ENCODE data around the gene CTPS1.

DNA sequence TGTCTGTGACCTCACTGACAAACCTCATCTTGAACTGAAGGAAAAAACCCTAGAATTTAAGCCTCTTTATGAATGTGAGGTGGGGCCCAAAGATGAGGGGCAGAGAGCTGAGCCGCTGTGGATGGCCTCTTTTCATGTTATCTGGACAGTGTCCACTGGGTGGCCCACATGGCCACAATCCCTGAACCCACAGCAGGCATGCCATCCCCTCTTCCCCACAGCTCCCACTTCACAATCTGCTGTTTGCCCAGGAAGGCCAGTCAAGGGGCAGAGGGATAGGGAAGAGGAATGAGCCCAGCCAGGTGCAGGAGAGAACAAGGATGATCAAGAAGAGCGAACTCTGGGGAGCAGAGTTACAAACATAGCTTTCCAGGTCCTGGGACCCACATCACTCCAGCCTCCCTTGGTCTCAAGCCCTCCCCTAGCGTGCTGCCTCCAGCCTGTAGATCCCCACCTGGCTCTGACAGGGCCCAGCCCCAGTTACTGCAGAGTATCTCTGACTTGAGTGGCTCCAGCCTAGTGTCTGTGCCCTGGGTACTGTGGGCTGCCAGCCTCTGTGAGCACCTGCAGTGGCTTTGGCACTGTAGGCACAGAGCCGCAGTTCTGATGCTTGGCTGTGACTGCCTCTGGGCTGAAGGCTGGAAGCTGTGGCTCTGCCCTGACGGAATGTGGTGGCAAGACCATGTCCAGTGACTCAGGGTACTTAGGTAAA is 43.9 kb downstream of the CTPS1 start:
- TF ChIP-seq POLR2A (IDR thresholded peaks at IDR 0.05), result no peak
- TF ChIP-seq, protein P1, sequence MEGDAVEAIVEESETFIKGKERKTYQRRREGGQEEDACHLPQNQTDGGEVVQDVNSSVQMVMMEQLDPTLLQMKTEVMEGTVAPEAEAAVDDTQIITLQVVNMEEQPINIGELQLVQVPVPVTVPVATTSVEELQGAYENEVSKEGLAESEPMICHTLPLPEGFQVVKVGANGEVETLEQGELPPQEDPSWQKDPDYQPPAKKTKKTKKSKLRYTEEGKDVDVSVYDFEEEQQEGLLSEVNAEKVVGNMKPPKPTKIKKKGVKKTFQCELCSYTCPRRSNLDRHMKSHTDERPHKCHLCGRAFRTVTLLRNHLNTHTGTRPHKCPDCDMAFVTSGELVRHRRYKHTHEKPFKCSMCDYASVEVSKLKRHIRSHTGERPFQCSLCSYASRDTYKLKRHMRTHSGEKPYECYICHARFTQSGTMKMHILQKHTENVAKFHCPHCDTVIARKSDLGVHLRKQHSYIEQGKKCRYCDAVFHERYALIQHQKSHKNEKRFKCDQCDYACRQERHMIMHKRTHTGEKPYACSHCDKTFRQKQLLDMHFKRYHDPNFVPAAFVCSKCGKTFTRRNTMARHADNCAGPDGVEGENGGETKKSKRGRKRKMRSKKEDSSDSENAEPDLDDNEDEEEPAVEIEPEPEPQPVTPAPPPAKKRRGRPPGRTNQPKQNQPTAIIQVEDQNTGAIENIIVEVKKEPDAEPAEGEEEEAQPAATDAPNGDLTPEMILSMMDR (IDR thresholded peaks at IDR 0.05 in 4 of 5, conservative IDR thresholded peaks at IDR 0.05 in 1 of 5), result no peak

Measured in gastrocnemius medialis (tissue), 4 donors.